SK-N-MC (cell line): Measurements from ENCODE around the gene NR1H2.
A peak's percentile ranks its signal among the peaks of the same experiment; 100 is the strongest.
"Not testable (repeated sequence)": the region's sequence is repeated elsewhere in the genome, so short reads cannot be mapped to it uniquely, and the experiment has no call there.

Experiments used
- DNase-seq: peaks from one replicate; pipeline ENCODE4 v3.0.0-alpha.2; 2011; ENCODE audit warnings: low read depth, low spot score
- H3K27ac ChIP-seq: fragments of 200-600 bp; sonication (generic); 2 replicates; pipeline ENCODE4 v1.5.1; 2016; ENCODE audit warnings: mixed run types
- H3K36me3 ChIP-seq: fragments of 200-600 bp; sonication (generic); 2 replicates; pipeline ENCODE4 v1.6.1; 2017; ENCODE audit warnings: antibody characterized with exemption, low read length, mixed read lengths; ENCODE audit not compliant: insufficient read depth
- H3K4me3 ChIP-seq: fragments of 200-600 bp; sonication (generic); 2 replicates; pipeline ENCODE4 v1.5.1; 2016
- H3K9ac ChIP-seq: fragments of 200-600 bp; sonication (generic); 2 replicates; pipeline ENCODE4 v1.8.0; 2017; ENCODE audit warnings: mixed run types, mixed read lengths; ENCODE audit not compliant: insufficient read length
- H3K9me3 ChIP-seq: fragments of 200-600 bp; sonication (generic); 2 replicates; pipeline ENCODE4 v1.6.1; 2017; ENCODE audit warnings: low read depth, mild to moderate bottlenecking, antibody characterized with exemption, low read length, moderate library complexity, mixed read lengths
- EZH2 ChIP-seq: fragments of 200-600 bp; sonication (generic); IDR thresholded peaks from one replicate; pipeline ENCODE4 v1.6.1; 2017; ENCODE audit warnings: antibody characterized with exemption
- FOXP2 ChIP-seq: optimal IDR thresholded peaks from 2 replicates; pipeline ENCODE3; 2011; ENCODE audit warnings: mild to moderate bottlenecking, moderate library complexity; ENCODE audit not compliant: insufficient read depth; ENCODE audit errors: extremely low read length, control extremely low read depth
- POLR2AphosphoS5 ChIP-seq: IDR thresholded peaks from 2 replicates; pipeline ENCODE4 v1.6.1; 2012; ENCODE audit warnings: mild to moderate bottlenecking, low read depth, low read length, borderline replicate concordance

NR1H2 gene

DNA sequence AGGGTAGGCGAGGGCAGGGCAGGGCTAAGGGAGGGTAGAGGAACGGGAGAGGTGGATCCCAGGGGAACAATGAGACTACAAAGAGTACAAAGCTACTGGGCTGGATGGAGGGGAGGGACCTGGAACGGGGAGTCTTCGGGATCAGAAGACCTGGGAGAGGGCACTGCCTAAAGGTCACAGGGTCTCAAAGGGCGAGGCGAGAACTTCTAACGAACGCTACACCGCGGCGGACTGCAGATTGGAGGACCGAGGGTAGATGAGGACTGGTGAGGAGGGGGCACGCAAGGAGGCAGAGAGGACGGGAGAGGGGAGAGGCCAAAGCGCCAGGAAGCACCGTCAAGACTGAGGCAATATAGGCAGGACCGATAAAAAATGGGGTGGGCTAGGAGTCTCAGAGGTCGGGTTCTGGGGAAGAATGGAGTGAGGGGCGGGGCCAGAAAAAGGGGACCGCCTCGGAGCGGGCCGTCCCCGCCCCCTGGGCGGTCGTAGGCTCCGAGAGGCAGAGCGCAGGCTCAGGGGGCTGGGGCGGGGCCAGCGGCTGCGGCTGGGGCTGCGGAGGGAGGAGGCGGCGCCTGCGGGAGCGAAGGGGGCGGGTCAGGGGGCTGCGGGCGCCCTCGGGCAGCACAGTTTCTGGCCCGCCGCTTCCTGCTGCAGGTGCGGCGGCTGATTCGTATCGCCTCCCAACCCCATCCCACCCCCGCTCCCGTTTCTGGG lies 45.7 kb upstream of the NR1H2 start:
- H3K36me3 ChIP-seq, result no peaks in the 10 kb centered on the region
- TF ChIP-seq FOXP2 (no peak), EZH2 (no peak), POLR2AphosphoS5 (no peak)
- no peak overlapping the region for H3K9ac ChIP-seq
- no peaks in the 10 kb centered on the region for H3K9me3 ChIP-seq
- no peak overlapping the region for H3K27ac ChIP-seq
- DNase-seq, result no peak
- peak overlapping the region; percentile 67 for H3K4me3 ChIP-seq

GRCh38 chr19:50331221-50331993 lies 44.9 kb upstream of the NR1H2 start:
- no peaks in the 10 kb centered on the region for H3K36me3 ChIP-seq
- H3K4me3 ChIP-seq, result peak overlapping the region; percentile 67
- TF ChIP-seq FOXP2 (no peak), POLR2AphosphoS5 (no peak), EZH2 (no peak)
- no peaks in the 10 kb centered on the region for H3K9me3 ChIP-seq
- H3K27ac ChIP-seq, result no peak overlapping the region
- H3K9ac ChIP-seq, result no peak overlapping the region
- no peak for DNase-seq

DNA sequence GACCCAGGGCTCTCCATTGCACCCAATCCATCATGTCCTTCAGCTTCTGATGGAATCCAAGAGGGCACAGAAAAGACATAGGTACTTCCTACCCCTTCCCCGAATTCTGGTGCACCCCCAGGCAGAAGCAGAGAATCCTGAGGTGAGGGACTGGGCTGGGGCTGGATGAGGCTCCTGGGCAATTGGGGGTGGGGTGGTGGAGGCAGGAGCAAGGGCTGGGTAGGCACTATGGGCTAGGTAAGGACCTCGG lies 44.3 kb upstream of the NR1H2 start:
- H3K9ac ChIP-seq, result no peak overlapping the region
- H3K36me3 ChIP-seq, result no peaks in the 10 kb centered on the region
- no peak overlapping the region for H3K4me3 ChIP-seq
- no peak for TF ChIP-seq FOXP2
- no peak for TF ChIP-seq EZH2
- no peak for TF ChIP-seq POLR2AphosphoS5
- H3K9me3 ChIP-seq, result no peaks in the 10 kb centered on the region
- DNase-seq, result no peak
- no peak overlapping the region for H3K27ac ChIP-seq

GRCh38 chr19:50332244-50333038 lies 43.8 kb upstream of the NR1H2 start:
- Histone ChIP-seq H3K9ac (no peak overlapping the region), H3K4me3 (no peak overlapping the region; the same call in 1 of the 2 replicates)

GRCh38 chr19:50333235-50333736 lies 43.0 kb upstream of the NR1H2 start:
- DNase-seq, result peak; percentile 45
- Histone ChIP-seq H3K4me3 (peak overlapping the region; percentile 84), H3K9me3 (no peaks in the 10 kb centered on the region), H3K36me3 (no peaks in the 10 kb centered on the region), H3K9ac (peak overlapping the region; percentile 21), H3K27ac (no peak overlapping the region)
- TF ChIP-seq EZH2 (no peak), POLR2AphosphoS5 (no peak), FOXP2 (no peak)

More at GRCh38 chr19:50332244-50333038, 43.8 kb upstream of the NR1H2 start:
- no peak for DNase-seq
- Histone ChIP-seq H3K9me3 (no peaks in the 10 kb centered on the region), H3K27ac (no peak overlapping the region), H3K36me3 (no peaks in the 10 kb centered on the region)
- TF ChIP-seq EZH2 (no peak), POLR2AphosphoS5 (no peak), FOXP2 (no peak)

DNA sequence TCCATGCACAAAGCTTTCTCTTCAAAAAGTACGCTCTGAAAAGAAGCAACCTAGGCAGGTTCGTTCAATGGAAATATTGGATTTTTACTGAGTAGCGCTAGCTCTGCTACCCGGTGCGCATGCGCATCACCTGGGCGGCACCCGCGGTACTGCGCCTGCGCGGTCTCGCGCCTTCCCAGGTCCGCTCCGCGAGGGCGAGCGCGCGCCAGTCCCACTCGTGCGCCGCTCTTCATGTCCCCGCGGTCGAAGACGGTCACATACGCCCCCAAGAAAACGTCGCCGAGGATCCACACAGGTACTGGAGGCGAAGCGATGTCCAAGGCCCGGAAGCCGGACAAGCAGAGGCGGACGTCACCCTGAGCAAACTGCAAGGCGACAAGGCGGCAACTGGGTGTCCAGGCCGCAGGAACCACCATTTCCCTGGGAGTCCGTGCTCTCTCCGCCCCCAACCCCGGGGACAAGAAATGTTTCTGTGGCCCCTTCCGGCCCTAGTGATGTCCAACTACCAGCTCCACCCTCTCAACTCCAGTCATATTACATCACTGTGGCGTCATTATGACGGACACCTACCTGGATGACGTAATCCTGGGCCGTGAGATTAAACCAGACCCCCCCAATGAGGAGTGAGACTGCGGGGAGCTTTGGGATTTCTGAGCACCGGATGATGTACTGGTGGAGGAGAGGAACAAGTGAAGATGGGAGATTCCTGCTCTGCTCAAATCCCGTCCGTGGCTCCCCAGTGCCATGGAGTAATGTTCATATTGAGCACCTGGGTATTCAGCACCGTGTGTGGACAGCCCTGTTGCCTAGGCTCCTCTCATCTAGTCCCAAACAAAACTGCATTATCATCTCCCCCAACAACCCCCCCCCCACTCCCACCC lies 42.3 kb upstream of the NR1H2 start:
- peak overlapping the region; percentile 21 for H3K9ac ChIP-seq
- TF ChIP-seq EZH2 (no peak), POLR2AphosphoS5 (peak; percentile 60; the same call in 1 of the 2 replicates), FOXP2 (no peak)
- no peak overlapping the region for H3K27ac ChIP-seq
- H3K36me3 ChIP-seq, result no peaks in the 10 kb centered on the region
- no peak for DNase-seq
- no peaks in the 10 kb centered on the region for H3K9me3 ChIP-seq
- H3K4me3 ChIP-seq, result peak overlapping the region; percentile 84

DNA sequence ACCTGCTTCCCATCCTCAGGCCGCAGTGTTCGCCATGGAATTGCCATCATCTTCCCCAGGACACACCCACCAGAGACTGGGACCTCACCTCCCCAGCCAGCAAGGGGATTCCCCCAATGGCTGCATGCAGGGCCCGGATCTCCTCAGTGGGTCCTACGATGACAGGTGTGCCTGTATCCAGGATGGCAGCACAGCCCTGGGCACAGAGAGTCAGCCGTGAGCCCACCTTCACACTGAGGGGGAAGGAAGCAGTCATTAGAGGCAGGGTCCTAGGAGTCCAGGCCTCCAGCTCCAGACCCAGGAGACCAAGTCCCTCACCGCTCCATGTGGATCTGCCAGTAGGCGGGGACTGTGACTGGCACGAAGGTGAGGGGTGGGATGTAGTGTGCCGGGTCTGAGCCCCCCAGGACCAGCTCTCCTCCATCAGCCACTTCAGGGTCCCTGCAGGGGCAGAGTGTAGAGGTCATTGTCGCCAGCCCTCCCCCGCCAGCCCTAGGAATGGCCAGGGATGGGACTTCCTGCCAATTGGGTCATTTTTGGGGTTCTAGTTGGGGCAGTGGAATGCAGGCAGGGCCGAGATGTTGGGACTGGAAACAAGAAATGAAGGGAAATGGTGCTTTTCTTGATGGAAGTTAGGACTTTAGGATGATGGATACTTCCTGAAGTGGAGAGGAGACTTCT lies 41.4 kb upstream of the NR1H2 start:
- TF ChIP-seq FOXP2 (no peak), EZH2 (no peak), POLR2AphosphoS5 (no peak)
- Histone ChIP-seq H3K36me3 (no peaks in the 10 kb centered on the region), H3K27ac (no peak overlapping the region), H3K9ac (no peak overlapping the region), H3K9me3 (no peaks in the 10 kb centered on the region), H3K4me3 (no peak overlapping the region)
- no peak for DNase-seq

GRCh38 chr19:50337031-50337430 lies 39.2 kb upstream of the NR1H2 start:
- not testable (repeated sequence) for H3K9me3 ChIP-seq, DNase-seq, H3K36me3 ChIP-seq, H3K9ac ChIP-seq, H3K27ac ChIP-seq, H3K4me3 ChIP-seq
